Kasumi-1 (cell line): ENCODE results near the gene LCE1D.

Experiments used
- DNase-seq, 2 experiments: peaks; one replicate each; lab custom pipeline; 2025; lab: John Stamatoyannopoulos, UW

The LCE1D gene

GRCh38 chr1:152811671-152812070, 15.2 kb downstream of the LCE1D start, which contains the start of gene LCE1B:
Gene LCE1B (plus strand): TSS chr1:152811971. CDS start chr1:152812447, 476 bp downstream.
- no peak for DNase-seq

- DNase-seq: no peak
These were observed 20.8 kb downstream of the LCE1D start for GRCh38 chr1:152817309-152817708.

- DNase-seq: no peak
These were observed 26.8 kb downstream of the LCE1D start for GRCh38 chr1:152823294-152823693.

GRCh38 chr1:152824964-152825363, 28.4 kb downstream of the LCE1D start:
- no peak for DNase-seq

- no peak for DNase-seq
These were observed 30.7 kb downstream of the LCE1D start, which contains the start of gene LCE1A for GRCh38 chr1:152827173-152827572. Gene LCE1A (plus strand): TSS chr1:152827473. CDS start chr1:152827473, 0 bp downstream.

GRCh38 chr1:152836870-152837269, 40.3 kb downstream of the LCE1D start:
- no peak for DNase-seq

- DNase-seq: no peak
These were observed 46.0 kb downstream of the LCE1D start, which contains the start of gene LCE6A for GRCh38 chr1:152842556-152842955. Gene LCE6A (plus strand): TSS chr1:152842856. CDS start chr1:152843521, 665 bp downstream.
